ENCODE measurements around the gene SIM2.

Gene SIM2

DNA sequence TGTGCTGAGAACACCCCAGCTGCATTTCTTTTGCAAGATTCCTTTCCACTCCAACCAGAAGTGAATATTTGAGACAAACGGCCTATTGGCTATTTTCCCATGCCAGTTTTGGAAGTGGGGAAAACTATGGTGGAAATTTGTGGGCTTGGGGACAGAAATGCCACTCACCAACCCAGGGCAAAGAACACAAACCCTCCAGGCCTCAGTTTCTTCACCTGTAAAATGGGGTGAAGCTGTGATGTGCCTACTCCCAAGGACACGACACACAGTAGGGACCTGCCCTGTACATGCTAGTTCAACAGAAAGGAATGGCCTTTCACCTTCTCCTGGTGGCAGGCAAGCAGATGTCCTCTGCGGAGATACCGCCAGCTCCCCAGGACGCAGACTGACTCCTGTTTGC is 46.5 kb downstream of the SIM2 start:
- no peak for TF ChIP-seq CTCF (IDR thresholded peaks at IDR 0.05; ENCODE audit: low read depth, low read length, missing control alignments)
- no peak for DNase-seq (ENCODE audit: extremely low read depth, low read depth)
- H3K4me3 ChIP-seq (replicated peaks; ENCODE audit: low read depth, low read length) = no peak overlapping the region

- peak overlapping the region; percentile 25; the same call in 1 of the 2 replicates for H3K4me3 ChIP-seq (replicated peaks; ENCODE audit: low read depth, low read length)
- TF ChIP-seq CTCF (IDR thresholded peaks at IDR 0.05; ENCODE audit: low read depth, low read length, missing control alignments) = no peak
- DNase-seq (ENCODE audit: extremely low read depth, low read depth) = no peak
Observed at GRCh38 chr21:36747041-36747814, 48.3 kb downstream of the SIM2 start.

- no peak for TF ChIP-seq CTCF (IDR thresholded peaks at IDR 0.05; ENCODE audit: low read depth, low read length, missing control alignments)
- peak overlapping the region; percentile 22 for H3K4me3 ChIP-seq (replicated peaks; ENCODE audit: low read depth, low read length)
- DNase-seq (ENCODE audit: extremely low read depth, low read depth) = no peak
Observed at GRCh38 chr21:36747815-36748383, 49.0 kb downstream of the SIM2 start.

DNA sequence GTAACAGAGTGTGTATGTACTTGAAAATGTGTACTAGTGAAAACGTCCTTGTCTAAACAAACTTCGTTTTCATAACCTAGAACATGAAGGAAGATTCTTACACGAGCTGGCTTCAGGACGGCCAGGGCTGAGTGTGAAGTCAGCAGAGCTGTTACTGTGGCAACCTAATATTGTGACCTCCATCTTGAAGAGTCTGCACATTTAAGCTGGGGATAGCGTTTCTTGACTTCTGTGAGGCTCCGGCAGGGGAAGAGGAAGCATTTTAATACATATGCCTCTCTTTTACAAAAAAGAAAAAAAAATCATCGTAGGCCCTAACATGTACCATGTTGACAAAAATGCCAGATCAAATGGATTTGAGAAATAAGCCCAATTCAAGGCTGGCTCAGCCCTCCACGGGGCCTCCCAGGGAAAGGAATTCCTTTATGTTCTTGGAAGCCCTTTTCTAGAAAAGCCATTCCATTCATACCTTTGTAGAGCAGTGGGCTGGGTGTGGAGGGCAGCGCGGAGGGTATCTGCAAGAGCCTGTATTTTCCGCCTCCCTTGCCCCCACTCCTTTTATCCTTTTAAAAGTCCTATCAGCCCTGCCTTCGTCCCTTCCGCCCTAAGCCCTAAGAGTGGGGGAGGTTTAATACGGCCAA is 51.1 kb downstream of the SIM2 start:
- no peak for DNase-seq (ENCODE audit: extremely low read depth, low read depth)
- TF ChIP-seq CTCF (IDR thresholded peaks at IDR 0.05; ENCODE audit: low read depth, low read length, missing control alignments) = no peak
- H3K4me3 ChIP-seq (replicated peaks; ENCODE audit: low read depth, low read length) = no peak overlapping the region

DNA sequence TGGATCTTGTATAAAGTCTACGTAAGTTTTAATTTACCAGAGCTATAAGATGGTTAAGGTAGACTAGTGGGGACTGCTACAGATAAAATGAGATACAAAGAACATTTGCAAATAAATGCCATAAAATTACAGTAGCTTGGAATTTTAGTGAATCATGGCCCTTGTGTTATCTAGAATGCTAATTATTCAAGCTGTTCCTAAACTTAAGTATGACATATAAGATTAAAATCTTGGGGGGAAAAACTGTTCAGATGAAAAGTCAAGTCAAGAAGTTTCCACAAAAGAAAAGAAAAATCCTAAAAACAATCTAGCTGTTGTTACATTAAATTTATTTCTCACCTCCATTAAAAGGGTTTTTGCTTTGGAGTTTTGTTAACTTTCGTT is 51.7 kb downstream of the SIM2 start:
- no peak overlapping the region for H3K4me3 ChIP-seq (replicated peaks; ENCODE audit: low read depth, low read length)
- no peak for TF ChIP-seq CTCF (IDR thresholded peaks at IDR 0.05; ENCODE audit: low read depth, low read length, missing control alignments)
- no peak for DNase-seq (ENCODE audit: extremely low read depth, low read depth)

DNA sequence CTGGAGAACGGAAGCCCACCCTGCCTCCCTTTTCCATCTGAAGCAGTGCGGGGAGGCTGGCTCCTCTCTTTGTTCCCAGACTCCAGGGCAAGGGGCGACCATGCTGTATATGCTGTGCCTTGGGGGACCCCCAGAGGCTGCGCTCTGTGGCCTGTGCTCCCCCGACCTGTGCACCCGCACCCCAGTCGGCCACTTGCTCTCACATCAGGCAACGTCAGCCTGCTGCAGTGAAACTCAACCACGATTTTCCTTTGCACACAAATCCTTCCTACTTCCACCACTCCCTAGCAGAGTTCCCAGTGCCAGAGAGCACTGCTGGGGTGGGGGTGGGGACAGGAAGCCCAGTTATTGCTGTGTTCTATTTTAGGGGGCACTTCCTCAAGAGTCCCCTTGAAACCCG is 52.5 kb downstream of the SIM2 start:
- no peak for DNase-seq (ENCODE audit: extremely low read depth, low read depth)
- H3K4me3 ChIP-seq (replicated peaks; ENCODE audit: low read depth, low read length) = no peak overlapping the region
- no peak for TF ChIP-seq CTCF (IDR thresholded peaks at IDR 0.05; ENCODE audit: low read depth, low read length, missing control alignments)

All from HFF-Myc (cell line).